ENCODE measurements around the gene SYTL3. TPM values are rescaled to one million over a fixed set of nuclear protein-coding genes. Genes with fewer than 3 reads are reported as not detected.

The SYTL3 gene
- total RNA-seq, 4 donors from 2014 or later, result 1.8 to 5.7 (median 2.9) TPM

GRCh38 chr6:158621694-158622544 is 27.9 kb upstream of the SYTL3 start:
- no peak for TF ChIP-seq CTCF (IDR thresholded peaks at IDR 0.05)
- TF ChIP-seq POLR2A (IDR thresholded peaks at IDR 0.05), result no peak
- no peak overlapping the region for H3K4me3 ChIP-seq (ENCODE audit: low read depth, poor library complexity, severe bottlenecking)
- WGBS, 2 donors, result 86 to 89% methylated on average over 21 to 25 of the region's 25 CpGs

GRCh38 chr6:158622545-158623190 is 27.2 kb upstream of the SYTL3 start:
- WGBS, 2 donors, result 76 to 83% methylated on average over 10 of the region's 10 CpGs
- TF ChIP-seq CTCF (IDR thresholded peaks at IDR 0.05), result no peak
- no peak for DNase-seq (ENCODE audit: low spot score in 2 of 2)
- H3K4me3 ChIP-seq (ENCODE audit: low read depth, poor library complexity, severe bottlenecking), result no peak overlapping the region
- intact Hi-C loops (cut with DNase I; ENCODE audit: low total_unique reads), result no loop called here

More at GRCh38 chr6:158621694-158622544, 27.9 kb upstream of the SYTL3 start:
- intact Hi-C loops (cut with DNase I; ENCODE audit: low total_unique reads), result no loop called here
- DNase-seq (ENCODE audit: low spot score in 2 of 2), result no peak

DNA sequence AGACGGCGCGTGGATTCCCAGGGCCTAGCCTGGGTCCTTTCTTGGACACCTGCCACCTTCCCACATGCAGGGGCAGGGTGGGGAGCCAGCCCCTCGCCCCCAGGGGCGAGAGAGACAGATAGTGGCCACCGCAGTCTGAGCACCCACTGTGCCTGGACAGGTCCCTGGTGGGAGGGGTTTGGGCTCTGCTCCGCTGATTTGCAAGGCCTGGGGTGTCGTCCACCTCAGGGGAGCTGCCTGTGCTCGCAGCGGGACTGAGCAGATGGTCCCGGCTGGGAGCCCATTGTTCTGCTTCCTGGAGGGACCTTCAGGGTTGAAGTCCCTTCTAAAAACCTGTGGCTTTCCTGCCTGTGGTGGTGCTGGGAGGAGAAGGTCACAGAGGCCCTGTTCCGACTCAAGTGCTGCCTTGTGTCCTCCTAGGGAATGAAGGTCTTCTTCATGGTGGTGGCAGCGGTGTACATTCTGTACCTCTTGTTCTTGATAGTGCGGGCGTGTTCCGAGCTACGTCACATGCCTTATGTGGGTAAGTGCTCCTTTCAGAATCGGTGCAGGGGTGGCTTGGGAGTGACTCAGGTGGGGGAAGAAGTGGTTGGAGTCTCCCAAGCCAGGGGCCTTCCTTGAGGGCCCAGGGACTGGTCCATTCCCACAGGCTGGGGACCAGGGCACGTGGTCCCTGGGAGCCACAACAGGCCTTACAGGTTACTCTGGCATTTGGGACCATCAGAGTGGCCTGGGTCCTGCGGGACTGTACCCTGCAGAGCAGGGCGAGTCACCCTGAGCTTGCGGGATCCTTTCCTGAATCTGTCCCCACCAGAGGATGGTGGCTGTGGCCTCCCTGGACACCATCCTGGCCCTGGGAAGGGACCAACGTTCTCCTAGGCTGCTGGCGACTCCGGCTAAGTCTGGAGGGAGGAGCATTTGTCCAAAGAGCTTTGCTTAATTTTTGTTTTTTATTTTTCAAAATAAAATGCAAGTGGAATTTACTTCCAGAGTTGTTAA is 24.9 kb upstream of the SYTL3 start:
- DNase-seq (ENCODE audit: low spot score in 2 of 2), result peak in 1 of 2 donors; percentile 68
- intact Hi-C loops (cut with DNase I; ENCODE audit: low total_unique reads), result no loop called here
- TF ChIP-seq POLR2A (IDR thresholded peaks at IDR 0.05), result no peak
- TF ChIP-seq CTCF (IDR thresholded peaks at IDR 0.05), result no peak
- 91 to 93% methylated on average over 25 of the region's 25 CpGs for WGBS, 2 donors
- no peak overlapping the region for H3K4me3 ChIP-seq (ENCODE audit: low read depth, poor library complexity, severe bottlenecking)

DNA sequence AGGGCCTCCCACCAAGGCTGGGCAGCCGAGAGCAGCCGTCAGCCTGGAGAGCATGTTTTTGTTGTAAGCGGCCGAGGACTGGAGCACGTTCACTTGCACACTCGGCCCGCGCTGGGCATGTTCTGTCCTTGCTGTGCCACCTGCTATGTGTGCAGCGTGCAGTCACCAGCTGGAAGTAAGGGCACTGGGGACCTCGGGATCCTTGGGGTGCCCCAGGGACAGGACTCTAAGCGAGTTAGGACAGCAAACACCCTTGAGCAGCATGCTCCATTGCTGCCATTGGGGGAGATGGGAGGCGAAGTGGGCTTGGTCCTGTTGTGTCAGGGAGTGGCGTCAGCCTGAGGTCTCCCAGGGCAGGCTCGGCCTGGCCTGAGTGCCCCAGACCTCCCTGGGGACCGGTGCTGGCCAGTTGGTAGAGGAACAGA is 24.0 kb upstream of the SYTL3 start:
- no peak for TF ChIP-seq CTCF (IDR thresholded peaks at IDR 0.05)
- no peak overlapping the region for H3K4me3 ChIP-seq (ENCODE audit: low read depth, poor library complexity, severe bottlenecking)
- 84 to 89% methylated on average over 15 of the region's 15 CpGs for WGBS, 2 donors
- peak in 1 of 2 donors; percentile 80 for DNase-seq (ENCODE audit: low spot score in 2 of 2)
- intact Hi-C loops (cut with DNase I; ENCODE audit: low total_unique reads), result no loop called here

GRCh38 chr6:158626360-158627167 is 23.3 kb upstream of the SYTL3 start:
- TF ChIP-seq POLR2A (IDR thresholded peaks at IDR 0.05) (no peak), CTCF (IDR thresholded peaks at IDR 0.05) (no peak)
- DNase-seq (ENCODE audit: low spot score in 2 of 2), result no peak
- H3K4me3 ChIP-seq (ENCODE audit: low read depth, poor library complexity, severe bottlenecking), result no peak overlapping the region
- 81 to 83% methylated on average over 6 of the region's 6 CpGs for WGBS, 2 donors
- intact Hi-C loops (cut with DNase I; ENCODE audit: low total_unique reads), result no loop called here

Measured in lower leg skin (tissue), 4 donors.